IPS DF 19.7 (cell line): Measurements from ENCODE around the gene BRCA1.
A peak's percentile ranks its signal among the peaks of the same experiment; 100 is the strongest.

Experiments
- DNase-seq: peaks from one replicate; pipeline ENCODE4 v3.0.0-alpha.2; 2013; ENCODE audit warnings: low read depth, low spot score

The BRCA1 gene

GRCh38 chr17:43025290-43025657, 99.9 kb downstream of the BRCA1 start:
- DNase-seq: no peak

- DNase-seq: peak; percentile 95
Observed at GRCh38 chr17:43024407-43025289, 100.5 kb downstream of the BRCA1 start, which contains the start of gene RND2. Gene RND2 (plus strand): TSS chr17:43025231. CDS start chr17:43025348, 117 bp downstream.

GRCh38 chr17:43021741-43022512, 103.2 kb downstream of the BRCA1 start, which contains the start of gene VAT1:
Gene VAT1 (minus strand): TSS chr17:43022385. CDS start chr17:43022322, 63 bp downstream.
- DNase-seq: no peak

GRCh38 chr17:43020789-43021740, 104.1 kb downstream of the BRCA1 start:
- DNase-seq: no peak

- DNase-seq: no peak
Observed at GRCh38 chr17:43020030-43020621, 105.0 kb downstream of the BRCA1 start.

GRCh38 chr17:43019418-43019817, 105.7 kb downstream of the BRCA1 start:
- no peak for DNase-seq

- no peak for DNase-seq
Observed at GRCh38 chr17:43018932-43019331, 106.2 kb downstream of the BRCA1 start.

- DNase-seq: no peak
Observed at GRCh38 chr17:43018008-43018853, 106.9 kb downstream of the BRCA1 start.

- DNase-seq: no peak
Observed at GRCh38 chr17:43016216-43016615, 108.9 kb downstream of the BRCA1 start.

GRCh38 chr17:43015579-43015978, 109.6 kb downstream of the BRCA1 start:
- DNase-seq: no peak

- no peak for DNase-seq
Observed at GRCh38 chr17:43014649-43015542, 110.3 kb downstream of the BRCA1 start.

GRCh38 chr17:43014020-43014648, 111.0 kb downstream of the BRCA1 start:
- no peak for DNase-seq

GRCh38 chr17:43013296-43013695, 111.9 kb downstream of the BRCA1 start:
- DNase-seq: no peak

GRCh38 chr17:43011728-43012472, 113.3 kb downstream of the BRCA1 start:
- no peak for DNase-seq

- no peak for DNase-seq
Observed at GRCh38 chr17:43010667-43011308, 114.4 kb downstream of the BRCA1 start.

- DNase-seq: no peak
Observed at GRCh38 chr17:43006639-43007551, 118.3 kb downstream of the BRCA1 start, which contains the start of gene IFI35. Gene IFI35 (plus strand): TSS chr17:43006784. CDS start chr17:43006948, 164 bp downstream.
